Retinal pigment epithelial cell (primary cell): ENCODE results near the gene GLTP.

ENCODE experiments used
- DNase-seq: peaks from one replicate; pipeline ENCODE4 v3.0.0-alpha.2; 2010; ENCODE audit warnings: low read depth
- H3K4me3 ChIP-seq: 2 replicates; pipeline ENCODE4 v1.5.1; 2011; ENCODE audit warnings: mild to moderate bottlenecking, low read length, control low read depth, moderate library complexity
- CTCF ChIP-seq: conservative IDR thresholded peaks from 2 replicates; pipeline ENCODE4 v1.5.1; 2011; ENCODE audit warnings: low read depth, low read length, control low read depth, inconsistent platforms

The GLTP gene

DNA sequence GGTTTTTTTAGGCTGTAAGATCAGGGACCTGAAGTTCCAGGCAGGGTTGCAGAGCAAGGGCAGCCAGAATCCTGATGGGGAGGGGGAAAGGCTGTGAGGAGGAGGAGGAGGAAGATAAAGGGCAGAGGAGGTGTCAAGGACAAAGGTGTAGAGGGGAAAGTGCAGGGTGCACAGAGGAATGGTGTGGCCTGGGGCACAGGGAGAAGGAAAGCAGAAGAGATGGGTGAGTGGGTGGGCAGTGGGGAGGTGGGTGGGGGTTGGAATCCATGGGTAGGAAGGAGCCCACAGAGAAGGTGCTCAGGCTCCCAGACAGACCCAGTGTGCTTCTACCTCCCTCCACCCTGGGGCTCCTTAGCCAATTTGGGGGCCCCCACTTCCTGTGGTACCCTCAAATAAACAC is 58.4 kb downstream of the GLTP start:
- no peak for DNase-seq
- no peak for TF ChIP-seq CTCF

GRCh38 chr12:109820816-109821381 is 59.4 kb downstream of the GLTP start:
- peak; percentile 32 for DNase-seq
- TF ChIP-seq CTCF, result no peak
- no peak overlapping the region for H3K4me3 ChIP-seq

More for the DNA sequence above, 58.4 kb downstream of the GLTP start:
- H3K4me3 ChIP-seq, result no peak overlapping the region

DNA sequence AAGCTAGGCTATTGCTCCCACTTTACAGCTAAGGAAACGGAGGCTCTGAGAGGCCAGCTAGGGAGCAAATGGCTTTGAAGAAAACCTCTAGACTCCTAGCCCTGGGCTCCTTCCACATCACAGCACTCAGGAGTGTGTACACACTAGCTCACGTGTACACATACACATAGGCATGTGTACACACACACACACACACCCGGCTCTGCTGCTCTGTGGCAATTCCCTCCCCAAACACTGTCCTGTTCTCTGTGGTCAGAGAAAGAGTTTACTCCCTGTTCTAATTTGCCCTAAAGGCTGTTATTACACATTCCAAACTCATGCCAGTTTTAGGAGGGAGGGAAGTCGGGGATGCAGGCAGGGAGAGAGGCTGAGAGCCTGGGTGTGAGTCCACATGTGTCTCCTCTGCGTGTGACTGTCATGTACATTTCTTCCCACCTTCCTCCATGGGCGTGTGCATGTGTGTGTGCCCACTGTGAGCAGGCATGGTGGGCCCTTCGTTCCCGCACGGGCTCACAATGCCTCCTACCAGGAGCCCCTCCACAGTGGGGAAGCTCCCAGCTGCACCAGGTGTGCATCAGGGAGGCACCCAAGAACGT is 61.3 kb downstream of the GLTP start:
- DNase-seq, result no peak

DNA sequence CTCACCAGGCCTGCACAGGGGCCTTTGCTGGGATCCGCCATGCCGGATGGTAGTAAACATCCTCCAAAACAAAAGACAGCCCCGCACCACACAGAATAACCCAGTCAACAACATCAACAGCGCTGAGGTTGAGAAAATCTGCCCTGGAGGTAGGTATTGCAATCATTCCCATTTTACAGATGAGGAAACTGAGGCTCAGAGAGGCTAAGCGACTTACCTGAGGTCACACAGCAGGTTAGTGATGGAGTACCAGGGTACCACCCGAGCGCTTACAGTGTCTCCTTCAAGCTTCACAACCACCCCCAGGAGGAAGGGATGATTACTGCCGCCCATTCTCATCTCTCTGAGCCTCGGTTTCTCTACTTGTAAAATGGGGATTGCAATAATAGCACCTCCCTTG is 62.1 kb downstream of the GLTP start:
- no peak for DNase-seq
- no peak for TF ChIP-seq CTCF
- no peak overlapping the region for H3K4me3 ChIP-seq

More for the DNA sequence above, 61.3 kb downstream of the GLTP start:
- TF ChIP-seq CTCF, result no peak
- H3K4me3 ChIP-seq, result no peak overlapping the region

DNA sequence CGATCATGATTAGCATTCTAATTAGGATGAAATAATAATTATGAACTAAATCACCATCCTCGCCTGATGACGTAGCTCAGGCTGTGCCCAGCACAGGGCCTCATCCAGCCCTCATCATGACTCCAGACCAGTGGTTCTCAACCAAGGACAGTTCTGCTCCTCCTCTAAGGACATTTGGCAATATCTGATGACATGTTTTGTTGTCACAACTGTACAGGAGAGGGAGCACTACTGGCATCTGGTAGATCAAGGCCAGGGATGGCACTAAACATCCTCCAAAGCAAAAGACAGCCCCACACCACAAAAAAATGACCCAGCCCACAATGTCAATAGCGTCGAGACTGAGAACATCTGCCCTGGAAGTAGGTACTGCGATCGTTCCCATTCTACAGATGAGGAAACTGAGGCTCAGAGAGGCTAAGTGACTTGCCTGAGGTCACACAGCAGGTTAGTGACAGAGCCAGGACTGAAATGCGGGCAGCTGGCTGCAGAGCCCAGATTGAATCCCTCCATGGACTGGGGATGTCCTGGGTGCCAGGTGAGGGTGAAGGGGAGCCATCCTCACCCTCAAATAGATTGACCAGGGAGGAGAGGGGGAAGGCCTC is 62.6 kb downstream of the GLTP start:
- TF ChIP-seq CTCF, result no peak
- no peak overlapping the region for H3K4me3 ChIP-seq
- no peak for DNase-seq

DNA sequence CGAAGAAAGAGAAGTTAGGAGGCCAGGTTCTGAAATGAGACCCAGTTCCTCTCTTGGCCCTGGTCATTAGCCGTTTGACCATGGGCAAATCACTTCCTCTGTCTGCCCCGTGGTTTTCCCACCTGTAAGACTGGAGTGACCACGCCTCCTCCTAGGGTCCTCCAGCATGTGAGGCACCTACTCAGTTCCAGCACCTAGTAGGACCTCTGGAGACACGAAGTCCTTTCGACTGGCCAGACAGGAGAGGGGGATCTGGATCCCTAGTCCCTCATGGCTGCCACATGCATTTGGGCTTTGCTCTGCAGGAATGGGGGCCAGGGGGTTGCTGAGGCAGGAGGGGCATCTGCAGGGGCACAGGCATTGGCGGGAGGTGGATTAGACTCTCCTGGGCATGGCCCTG is 63.5 kb downstream of the GLTP start:
- no peak overlapping the region for H3K4me3 ChIP-seq
- no peak for DNase-seq
- TF ChIP-seq CTCF, result no peak
